PC-3 (cell line): Measurements from ENCODE around the gene CFAP157.

Source experiments
- EZH2 ChIP-seq: fragments of 300-600 bp; sonication (generic); IDR thresholded peaks from one replicate; pipeline ENCODE4 v1.6.1; 2017; ENCODE audit warnings: antibody characterized with exemption, mild to moderate bottlenecking, low read length; ENCODE audit not compliant: unreplicated experiment
- EZH2phosphoT487 ChIP-seq: fragments of 300-600 bp; sonication (generic); IDR thresholded peaks from 2 replicates; pipeline ENCODE4 v1.6.1; 2018; ENCODE audit warnings: mild to moderate bottlenecking, antibody characterized with exemption, low read length, borderline replicate concordance
- TF ChIP-seq, protein P1 (sequence below): fragments of 300-600 bp; sonication (generic); conservative IDR thresholded peaks from 2 replicates; pipeline ENCODE4 v1.5.1; 2017; ENCODE audit warnings: antibody characterized with exemption, low read depth, mild to moderate bottlenecking, low read length

GRCh38 chr9:127726871-127727270 lies 20.1 kb downstream of the CFAP157 start:
- TF ChIP-seq, protein P1, sequence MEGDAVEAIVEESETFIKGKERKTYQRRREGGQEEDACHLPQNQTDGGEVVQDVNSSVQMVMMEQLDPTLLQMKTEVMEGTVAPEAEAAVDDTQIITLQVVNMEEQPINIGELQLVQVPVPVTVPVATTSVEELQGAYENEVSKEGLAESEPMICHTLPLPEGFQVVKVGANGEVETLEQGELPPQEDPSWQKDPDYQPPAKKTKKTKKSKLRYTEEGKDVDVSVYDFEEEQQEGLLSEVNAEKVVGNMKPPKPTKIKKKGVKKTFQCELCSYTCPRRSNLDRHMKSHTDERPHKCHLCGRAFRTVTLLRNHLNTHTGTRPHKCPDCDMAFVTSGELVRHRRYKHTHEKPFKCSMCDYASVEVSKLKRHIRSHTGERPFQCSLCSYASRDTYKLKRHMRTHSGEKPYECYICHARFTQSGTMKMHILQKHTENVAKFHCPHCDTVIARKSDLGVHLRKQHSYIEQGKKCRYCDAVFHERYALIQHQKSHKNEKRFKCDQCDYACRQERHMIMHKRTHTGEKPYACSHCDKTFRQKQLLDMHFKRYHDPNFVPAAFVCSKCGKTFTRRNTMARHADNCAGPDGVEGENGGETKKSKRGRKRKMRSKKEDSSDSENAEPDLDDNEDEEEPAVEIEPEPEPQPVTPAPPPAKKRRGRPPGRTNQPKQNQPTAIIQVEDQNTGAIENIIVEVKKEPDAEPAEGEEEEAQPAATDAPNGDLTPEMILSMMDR, result no peak
- no peak for TF ChIP-seq EZH2
- TF ChIP-seq EZH2phosphoT487, result no peak
